ENCODE results near the gene DYSF.

- TF ChIP-seq FOXM1 (IDR thresholded peaks at IDR 0.05; ENCODE audit: borderline replicate concordance, low read depth): no peak
- no peak for TF ChIP-seq NFIC (IDR thresholded peaks at IDR 0.05)
- no peak for TF ChIP-seq ZBTB7A (IDR thresholded peaks at IDR 0.05; ENCODE audit: low read depth)
- no peak for TF ChIP-seq CEBPB (IDR thresholded peaks at IDR 0.05)
- no peak for TF ChIP-seq TAF1 (IDR thresholded peaks at IDR 0.05; ENCODE audit: low read depth)
- TF ChIP-seq CREB1 (IDR thresholded peaks at IDR 0.05; ENCODE audit: low read depth): no peak
- no peak for TF ChIP-seq RAD21 (IDR thresholded peaks at IDR 0.05; ENCODE audit: low read depth)
- no peak for TF ChIP-seq EP300 (IDR thresholded peaks at IDR 0.05; ENCODE audit: borderline replicate concordance)
Observed at GRCh38 chr2:71715951-71716696, 262.8 kb downstream of the DYSF start.
